ENCODE data around the gene USP37. TPM values are rescaled to one million over a fixed set of nuclear protein-coding genes. Genes with fewer than 3 reads are reported as not detected.

The USP37 gene
- polyA plus RNA-seq, 3 donors, result 2.7 to 4.9 (median 2.7) TPM

GRCh38 chr2:218448934-218449333 lies 119.2 kb downstream of the USP37 start:
- Mint-ChIP-seq H3K9me3 (no peaks in the 10 kb centered on the region), H3K27ac (peak overlapping the region in 2 of 7 donors; percentile 3 to 58), H3K27me3 (ENCODE audit: low read depth in 3 of 3) (peaks cover 0 to 2% (median 0%) of the 10 kb centered on the region in 3 donors), H3K36me3 (peaks cover 39 to 43% of the 10 kb centered on the region in 2 donors), H3K4me3 (no peak overlapping the region), H3K4me1 (no peaks in the 10 kb centered on the region)
- WGBS (ENCODE audit: insufficient coverage), result no CpG with 5 or more reads among the region's 3 CpGs
- intact Hi-C loops (cut with micrococcal nuclease), result no loop called here
- H4K20me1 ChIP-seq (ENCODE audit: insufficient read depth, low read length), result no peaks in the 10 kb centered on the region
- TF ChIP-seq, protein P1, sequence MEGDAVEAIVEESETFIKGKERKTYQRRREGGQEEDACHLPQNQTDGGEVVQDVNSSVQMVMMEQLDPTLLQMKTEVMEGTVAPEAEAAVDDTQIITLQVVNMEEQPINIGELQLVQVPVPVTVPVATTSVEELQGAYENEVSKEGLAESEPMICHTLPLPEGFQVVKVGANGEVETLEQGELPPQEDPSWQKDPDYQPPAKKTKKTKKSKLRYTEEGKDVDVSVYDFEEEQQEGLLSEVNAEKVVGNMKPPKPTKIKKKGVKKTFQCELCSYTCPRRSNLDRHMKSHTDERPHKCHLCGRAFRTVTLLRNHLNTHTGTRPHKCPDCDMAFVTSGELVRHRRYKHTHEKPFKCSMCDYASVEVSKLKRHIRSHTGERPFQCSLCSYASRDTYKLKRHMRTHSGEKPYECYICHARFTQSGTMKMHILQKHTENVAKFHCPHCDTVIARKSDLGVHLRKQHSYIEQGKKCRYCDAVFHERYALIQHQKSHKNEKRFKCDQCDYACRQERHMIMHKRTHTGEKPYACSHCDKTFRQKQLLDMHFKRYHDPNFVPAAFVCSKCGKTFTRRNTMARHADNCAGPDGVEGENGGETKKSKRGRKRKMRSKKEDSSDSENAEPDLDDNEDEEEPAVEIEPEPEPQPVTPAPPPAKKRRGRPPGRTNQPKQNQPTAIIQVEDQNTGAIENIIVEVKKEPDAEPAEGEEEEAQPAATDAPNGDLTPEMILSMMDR (IDR thresholded peaks at IDR 0.05), result no peak
- DNase-seq, result no peak
- H3K4me3 ChIP-seq (replicated peaks in 1 of 3; ENCODE audit: low read depth in 2 of 3, low read length in 3 of 3), result no peak overlapping the region
- H3K27ac ChIP-seq (ENCODE audit: low read depth in 1 of 2, low read length in 2 of 2), result peak overlapping the region in 1 of 2 donors; percentile 4
- no peaks in the 10 kb centered on the region for H3K9me3 ChIP-seq (replicated peaks in 1 of 2; ENCODE audit: control insufficient read depth in 1 of 2, insufficient read depth in 1 of 2, low read length in 2 of 2)
- H3K4me2 ChIP-seq (replicated peaks; ENCODE audit: extremely low read depth, low read length, poor library complexity, severe bottlenecking), result no peak overlapping the region
- no peaks in the 10 kb centered on the region for H3K79me2 ChIP-seq (ENCODE audit: insufficient read depth, low read length)
- H2AFZ ChIP-seq (ENCODE audit: insufficient read depth, low read depth, low read length, poor library complexity, severe bottlenecking), result no peak overlapping the region
- H3K9ac ChIP-seq (ENCODE audit: insufficient read depth, low read length, poor library complexity, severe bottlenecking), result no peak overlapping the region
- no peaks in the 10 kb centered on the region for H3K27me3 ChIP-seq (ENCODE audit: control insufficient read depth in 2 of 2, insufficient read depth in 2 of 2, low read length in 2 of 2)
- H3K4me1 ChIP-seq (ENCODE audit: control insufficient read depth in 1 of 2, insufficient read depth in 2 of 2, low read length in 2 of 2), result no peaks in the 10 kb centered on the region
- peaks cover 25 to 40% of the 10 kb centered on the region in 2 donors for H3K36me3 ChIP-seq (replicated peaks in 1 of 2; ENCODE audit: control insufficient read depth in 1 of 2, insufficient read depth in 2 of 2, low read length in 2 of 2)

GRCh38 chr2:218447072-218447471 lies 121.1 kb downstream of the USP37 start:
- Histone ChIP-seq H3K4me1 (ENCODE audit: control insufficient read depth in 1 of 2, insufficient read depth in 2 of 2, low read length in 2 of 2) (no peaks in the 10 kb centered on the region), H3K4me3 (replicated peaks in 1 of 3; ENCODE audit: low read depth in 2 of 3, low read length in 3 of 3) (no peak overlapping the region), H3K36me3 (replicated peaks in 1 of 2; ENCODE audit: control insufficient read depth in 1 of 2, insufficient read depth in 2 of 2, low read length in 2 of 2) (peaks cover 14 to 25% of the 10 kb centered on the region in 2 donors), H4K20me1 (ENCODE audit: insufficient read depth, low read length) (no peaks in the 10 kb centered on the region), H3K9ac (ENCODE audit: insufficient read depth, low read length, poor library complexity, severe bottlenecking) (no peak overlapping the region), H2AFZ (ENCODE audit: insufficient read depth, low read depth, low read length, poor library complexity, severe bottlenecking) (no peak overlapping the region), H3K27ac (ENCODE audit: low read depth in 1 of 2, low read length in 2 of 2) (no peak overlapping the region), H3K4me2 (replicated peaks; ENCODE audit: extremely low read depth, low read length, poor library complexity, severe bottlenecking) (no peak overlapping the region), H3K79me2 (ENCODE audit: insufficient read depth, low read length) (no peaks in the 10 kb centered on the region), H3K9me3 (replicated peaks in 1 of 2; ENCODE audit: control insufficient read depth in 1 of 2, insufficient read depth in 1 of 2, low read length in 2 of 2) (no peaks in the 10 kb centered on the region), H3K27me3 (ENCODE audit: control insufficient read depth in 2 of 2, insufficient read depth in 2 of 2, low read length in 2 of 2) (no peaks in the 10 kb centered on the region)
- peaks cover 0 to 2% (median 0%) of the 10 kb centered on the region in 3 donors for H3K27me3 Mint-ChIP-seq (ENCODE audit: low read depth in 3 of 3)
- H3K9me3 Mint-ChIP-seq, result no peaks in the 10 kb centered on the region
- H3K4me3 Mint-ChIP-seq, result no peak overlapping the region
- DNase-seq, result no peak
- WGBS (ENCODE audit: insufficient coverage), result 100% methylated on average over 1 of the region's 2 CpGs
- H3K4me1 Mint-ChIP-seq, result no peaks in the 10 kb centered on the region
- H3K36me3 Mint-ChIP-seq, result peaks cover 29 to 31% of the 10 kb centered on the region in 2 donors
- intact Hi-C loops (cut with micrococcal nuclease), result no loop called here
- TF ChIP-seq, protein P1 (IDR thresholded peaks at IDR 0.05), result no peak
- peak overlapping the region in 1 of 7 donors; percentile 4 for H3K27ac Mint-ChIP-seq
